DMS79 (cell line): ENCODE results near the gene TXNDC11.
"Not testable (repeated sequence)": the region's sequence is repeated elsewhere in the genome, so short reads cannot be mapped to it uniquely, and the experiment has no call there.

Source experiments
- DNase-seq: peaks from one replicate; lab custom pipeline; 2025; lab: John Stamatoyannopoulos, UW

Gene TXNDC11, protein sequence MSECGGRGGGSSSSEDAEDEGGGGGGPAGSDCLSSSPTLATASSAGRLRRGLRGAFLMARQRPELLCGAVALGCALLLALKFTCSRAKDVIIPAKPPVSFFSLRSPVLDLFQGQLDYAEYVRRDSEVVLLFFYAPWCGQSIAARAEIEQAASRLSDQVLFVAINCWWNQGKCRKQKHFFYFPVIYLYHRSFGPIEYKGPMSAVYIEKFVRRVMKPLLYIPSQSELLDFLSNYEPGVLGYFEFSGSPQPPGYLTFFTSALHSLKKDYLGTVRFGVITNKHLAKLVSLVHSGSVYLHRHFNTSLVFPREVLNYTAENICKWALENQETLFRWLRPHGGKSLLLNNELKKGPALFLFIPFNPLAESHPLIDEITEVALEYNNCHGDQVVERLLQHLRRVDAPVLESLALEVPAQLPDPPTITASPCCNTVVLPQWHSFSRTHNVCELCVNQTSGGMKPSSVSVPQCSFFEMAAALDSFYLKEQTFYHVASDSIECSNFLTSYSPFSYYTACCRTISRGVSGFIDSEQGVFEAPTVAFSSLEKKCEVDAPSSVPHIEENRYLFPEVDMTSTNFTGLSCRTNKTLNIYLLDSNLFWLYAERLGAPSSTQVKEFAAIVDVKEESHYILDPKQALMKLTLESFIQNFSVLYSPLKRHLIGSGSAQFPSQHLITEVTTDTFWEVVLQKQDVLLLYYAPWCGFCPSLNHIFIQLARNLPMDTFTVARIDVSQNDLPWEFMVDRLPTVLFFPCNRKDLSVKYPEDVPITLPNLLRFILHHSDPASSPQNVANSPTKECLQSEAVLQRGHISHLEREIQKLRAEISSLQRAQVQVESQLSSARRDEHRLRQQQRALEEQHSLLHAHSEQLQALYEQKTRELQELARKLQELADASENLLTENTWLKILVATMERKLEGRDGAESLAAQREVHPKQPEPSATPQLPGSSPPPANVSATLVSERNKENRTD

DNA sequence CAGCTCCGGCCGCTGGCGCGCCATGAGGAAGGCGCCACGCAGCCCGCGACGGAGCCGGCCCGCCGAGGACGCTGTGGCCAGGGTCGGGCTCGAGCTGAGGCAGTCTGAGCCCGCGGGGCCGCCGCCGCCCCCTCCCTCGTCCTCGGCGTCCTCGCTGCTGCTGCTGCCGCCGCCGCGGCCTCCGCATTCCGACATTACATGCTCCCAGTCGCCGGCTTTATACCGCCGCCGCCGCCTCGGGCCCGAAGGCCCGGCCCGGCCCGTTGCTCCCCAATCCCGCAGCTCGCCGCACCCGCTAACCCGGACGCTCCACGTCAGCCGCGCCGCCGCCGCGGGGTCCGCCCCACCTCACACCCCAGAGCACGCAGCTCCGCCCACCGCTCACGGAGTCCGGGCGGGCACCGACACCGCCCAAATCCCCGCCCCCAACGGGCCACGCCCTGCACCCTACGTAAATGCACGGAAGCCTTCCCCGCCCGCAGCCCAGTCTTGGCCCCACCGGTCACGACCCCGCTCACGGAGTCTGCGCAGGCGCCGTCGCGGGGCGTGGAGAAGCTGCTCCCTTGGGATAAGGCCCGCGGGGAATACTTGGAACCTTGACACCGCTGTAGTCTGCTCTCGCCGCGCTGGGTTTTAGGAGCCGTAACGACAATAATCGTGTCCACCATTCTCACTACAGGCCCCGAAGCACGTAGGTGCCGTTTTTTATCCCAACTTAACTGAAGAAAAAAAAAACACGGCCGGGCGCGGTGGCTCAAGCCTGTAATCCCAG, at the start of gene TXNDC11:
TXNDC11 (minus strand) TSS at position 322 of the 772 bp plus-strand sequence; CDS start at position 195, 127 bp downstream.
- DNase-seq = peak; percentile 91

GRCh38 chr16:11791144-11791828, 48.6 kb upstream of the TXNDC11 start:
- DNase-seq = peak; percentile 94

DNA sequence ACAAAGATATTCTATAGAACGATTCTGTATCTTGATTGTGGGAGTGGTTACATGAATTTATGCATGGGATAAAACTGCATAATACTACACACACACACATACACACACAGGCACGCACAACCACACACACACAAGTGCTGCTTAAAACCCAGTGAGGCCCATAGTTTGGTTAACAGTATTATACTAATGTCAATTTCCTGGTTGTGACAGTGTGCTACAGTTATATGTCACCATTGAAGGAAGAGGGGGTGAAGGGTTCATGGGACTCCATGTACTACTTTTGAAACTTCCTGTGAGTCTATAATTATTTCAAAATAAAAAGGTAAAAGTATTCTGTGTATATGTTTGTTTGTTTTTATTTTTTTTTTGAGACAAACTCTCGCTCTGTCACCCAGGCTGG, 46.3 kb upstream of the TXNDC11 start:
- DNase-seq = no peak

GRCh38 chr16:11784980-11785599, 42.4 kb upstream of the TXNDC11 start:
- not testable (repeated sequence) for DNase-seq

- not testable (repeated sequence) for DNase-seq
Observed at GRCh38 chr16:11784381-11784780, 41.7 kb upstream of the TXNDC11 start.

DNA sequence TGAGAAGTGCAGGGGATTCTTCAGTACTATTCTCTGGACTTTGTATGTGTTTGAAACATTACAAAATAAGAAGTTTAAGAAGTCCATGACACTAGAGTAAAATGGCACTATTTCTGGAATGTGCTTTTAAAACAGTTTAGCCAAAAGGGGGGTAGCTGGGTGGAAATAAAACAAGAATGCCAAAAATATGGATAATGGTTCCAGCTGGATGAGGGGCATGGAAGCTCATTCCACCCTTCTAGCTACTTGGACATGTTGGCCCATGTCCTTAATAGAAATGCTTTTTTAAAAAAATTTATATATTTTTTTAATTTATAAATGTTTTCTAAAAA, 41.3 kb upstream of the TXNDC11 start:
- no peak for DNase-seq

GRCh38 chr16:11783319-11784037, 40.8 kb upstream of the TXNDC11 start:
- DNase-seq = no peak

- no peak for DNase-seq
Observed at GRCh38 chr16:11781773-11782172, 39.1 kb upstream of the TXNDC11 start.

DNA sequence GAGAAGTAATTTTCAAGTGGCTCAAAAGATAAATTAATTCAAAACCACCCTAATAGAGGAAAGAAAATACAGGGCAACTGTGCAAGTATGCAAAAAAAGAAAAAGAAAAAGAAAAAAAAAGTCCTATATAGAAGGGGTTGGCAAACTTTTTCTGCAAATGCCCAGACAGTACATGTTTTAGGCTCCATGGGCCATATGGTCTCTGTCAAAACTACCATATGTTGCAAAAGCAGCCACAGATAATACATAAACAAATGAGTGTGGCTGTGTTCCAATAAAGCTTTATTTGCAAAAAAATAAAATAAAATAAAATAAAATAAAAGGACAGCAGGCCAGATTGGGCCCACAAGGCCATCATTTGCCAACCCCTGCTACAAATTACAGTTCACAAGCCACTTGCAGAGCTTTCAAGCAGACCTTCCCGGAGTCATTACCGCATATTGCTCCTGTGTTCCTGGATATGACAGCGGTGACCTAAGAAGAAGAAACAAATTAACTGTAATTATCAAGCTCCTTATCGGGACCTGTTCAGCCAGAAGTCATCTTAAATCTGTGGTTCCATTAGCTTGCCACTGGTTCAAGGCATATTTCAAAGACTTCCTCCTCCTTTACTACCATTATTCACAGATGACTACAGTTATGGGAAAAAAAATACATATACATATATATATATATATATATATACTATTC, 38.5 kb upstream of the TXNDC11 start:
- no peak for DNase-seq

DNA sequence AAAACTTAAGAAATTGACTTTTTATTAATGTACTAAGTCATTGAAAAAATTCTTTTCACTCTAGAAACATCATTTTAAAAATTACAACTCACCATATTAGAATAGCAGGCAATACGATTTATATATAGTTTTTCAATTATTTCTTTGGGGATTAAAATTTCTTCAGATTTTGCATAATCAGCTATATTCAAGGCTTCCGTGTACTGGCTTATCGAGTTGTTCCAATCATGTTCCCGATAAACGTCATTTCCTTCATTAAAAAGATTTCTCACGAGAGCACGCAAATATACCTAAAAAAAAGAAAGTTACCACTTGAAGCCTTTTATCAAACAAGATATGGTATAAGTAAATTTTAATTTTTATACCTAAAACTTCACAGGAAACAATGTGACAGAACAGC, 36.4 kb upstream of the TXNDC11 start:
- no peak for DNase-seq

DNA sequence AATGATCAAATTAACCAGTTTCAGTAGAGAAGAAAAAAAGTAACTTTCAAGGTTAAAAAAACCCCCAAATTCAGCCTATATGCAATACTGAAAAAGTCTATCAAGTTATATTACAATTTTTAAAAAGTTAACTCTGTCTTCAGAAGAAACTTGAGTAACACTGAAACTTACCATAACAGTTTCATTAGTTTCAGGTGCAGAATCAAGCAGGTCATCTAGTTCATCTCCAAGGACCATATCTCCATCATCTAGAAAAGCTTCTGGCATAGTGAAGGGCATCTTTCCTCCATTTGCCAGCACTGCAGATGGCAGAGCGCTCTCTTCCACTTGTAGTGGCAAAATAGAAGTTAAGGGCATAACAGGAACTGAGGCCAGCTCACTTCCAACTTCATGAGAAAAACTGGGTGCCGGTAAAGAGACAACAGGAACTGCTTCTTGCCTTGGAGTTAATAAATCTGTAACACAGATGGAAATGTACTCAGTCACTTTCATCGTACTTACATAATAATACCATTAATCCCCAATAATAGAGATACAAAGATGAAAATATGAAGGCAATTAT, 31.5 kb upstream of the TXNDC11 start:
- no peak for DNase-seq

- DNase-seq = no peak
Observed at GRCh38 chr16:11768849-11769248, 26.2 kb upstream of the TXNDC11 start.

DNA sequence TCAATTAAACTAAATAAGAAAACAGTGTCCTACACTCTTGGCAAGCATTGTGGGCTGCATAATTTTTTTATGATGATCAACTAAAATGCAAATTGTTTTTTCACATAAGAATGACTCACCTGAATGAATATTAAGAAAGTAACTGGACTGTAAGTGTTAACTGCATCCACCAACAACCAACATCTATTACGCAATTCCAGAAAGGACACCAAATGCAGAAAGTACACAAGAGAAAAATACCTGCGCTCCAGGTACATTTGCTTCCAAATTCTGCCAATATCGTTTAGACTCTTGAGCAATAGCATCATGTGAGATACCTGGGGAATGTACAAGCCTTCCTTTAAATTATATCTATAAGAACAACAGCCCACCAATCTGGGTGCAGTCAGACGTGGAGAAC, 19.8 kb upstream of the TXNDC11 start:
- no peak for DNase-seq

DNA sequence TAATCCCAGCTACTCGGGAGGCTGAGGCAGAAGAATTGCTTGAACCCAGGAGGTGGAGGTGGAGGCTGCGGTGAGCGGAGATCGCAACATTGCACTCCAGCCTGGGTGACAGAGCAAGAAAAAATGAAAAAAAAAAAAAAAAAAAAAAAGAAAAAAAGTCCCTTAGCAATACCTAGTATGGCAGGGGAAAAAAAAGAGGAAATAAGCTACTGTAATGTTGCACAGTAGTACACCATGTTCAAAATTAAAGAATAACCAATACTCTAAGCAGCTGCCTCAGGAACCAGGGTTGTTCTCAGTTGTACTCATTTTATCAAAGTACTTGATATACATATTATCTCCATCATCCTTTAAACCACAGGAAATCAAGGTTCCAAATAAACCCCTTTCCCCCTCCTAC, 17.3 kb upstream of the TXNDC11 start:
- no peak for DNase-seq

DNA sequence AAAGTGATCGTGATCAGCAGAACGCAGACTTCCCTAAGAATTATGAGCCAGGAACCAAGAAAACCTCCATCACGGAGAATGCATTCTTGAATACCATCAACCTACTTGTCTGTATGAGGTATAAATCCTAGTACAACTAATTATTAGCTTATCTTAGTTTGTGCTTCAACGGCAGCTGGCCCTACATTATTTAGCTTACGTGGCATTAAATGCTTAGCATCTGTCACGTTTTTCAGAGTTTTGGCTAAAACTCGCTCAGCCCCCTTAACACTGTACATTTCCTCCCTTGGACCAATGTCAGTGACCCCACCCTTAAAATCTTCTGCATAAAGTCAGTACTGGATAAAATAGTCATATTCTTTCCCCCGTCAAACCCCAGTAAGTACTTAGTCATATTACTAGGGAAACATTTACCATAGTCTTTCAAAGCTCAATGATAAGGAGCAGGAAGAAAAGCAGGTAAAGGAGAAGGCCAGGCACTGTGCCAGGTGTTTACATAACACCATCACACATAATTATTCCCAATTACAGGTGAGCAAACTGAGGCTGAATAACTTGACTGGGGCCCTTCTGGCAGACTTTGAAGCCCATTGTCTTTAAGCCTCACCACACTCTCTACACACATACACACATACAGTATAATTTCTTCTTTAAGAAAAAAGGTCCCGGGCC, 16.6 kb upstream of the TXNDC11 start:
- no peak for DNase-seq

GRCh38 chr16:11757671-11758545, 15.3 kb upstream of the TXNDC11 start:
- peak; percentile 53 for DNase-seq

DNA sequence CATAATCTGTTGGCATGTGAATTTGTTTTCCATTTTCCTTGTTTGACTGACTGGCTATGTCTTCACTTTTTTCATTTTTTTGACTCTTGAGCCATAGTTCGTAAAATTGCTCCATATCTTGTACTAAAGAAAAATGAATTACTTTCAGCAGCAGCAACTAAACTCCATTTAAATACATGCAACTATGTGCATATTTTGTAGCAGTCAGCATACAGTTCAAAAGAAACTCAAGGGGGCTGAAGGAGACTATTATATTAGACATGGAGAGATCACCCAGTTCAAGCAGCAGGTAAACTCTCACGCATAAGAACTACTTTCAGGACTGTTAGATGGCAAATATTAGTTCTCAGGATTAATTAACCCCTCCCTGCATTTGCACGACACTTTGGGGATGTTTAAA, 13.6 kb upstream of the TXNDC11 start:
- DNase-seq = no peak
